Stimulated activated naive CD8-positive, alpha-beta T cell treated with anti-CD3 and anti-CD28 coated beads, Interleukin-15, Interleukin-2, amounts not matched to agents 100 ng/mL and 50 ng/mL, for 24 hours (primary cell): ENCODE measurements around the gene ZBTB22.

Experiments used
- H3K27ac Mint-ChIP-seq: one replicate; pipeline ENCODE4 v1.8.0; 2021; ENCODE audit warnings: mild to moderate bottlenecking, mixed read lengths
- H3K27me3 Mint-ChIP-seq: one replicate; pipeline ENCODE4 v1.8.0; 2021; ENCODE audit warnings: mixed read lengths
- H3K36me3 Mint-ChIP-seq: one replicate; pipeline ENCODE4 v1.8.0; 2021; ENCODE audit warnings: low read depth, mixed read lengths
- H3K4me1 Mint-ChIP-seq: one replicate; pipeline ENCODE4 v1.8.0; 2021; ENCODE audit warnings: low read depth, mixed read lengths
- H3K4me3 Mint-ChIP-seq: one replicate; pipeline ENCODE4 v1.8.0; 2021; ENCODE audit warnings: mild to moderate bottlenecking, mixed read lengths
- H3K9me3 Mint-ChIP-seq: one replicate; pipeline ENCODE4 v1.8.0; 2021; ENCODE audit warnings: mixed read lengths

ZBTB22 gene

GRCh38 chr6:33315793-33316602 is 1.5 kb downstream of the ZBTB22 start:
- Mint-ChIP-seq H3K27me3 (no peaks in the 10 kb centered on the region), H3K36me3 (peaks cover 53% of the 10 kb centered on the region), H3K4me3 (peak overlapping the region; percentile 89), H3K4me1 (peaks cover 75% of the 10 kb centered on the region), H3K27ac (peak overlapping the region; percentile 68), H3K9me3 (no peaks in the 10 kb centered on the region)

- Mint-ChIP-seq H3K4me1 (peaks cover 73% of the 10 kb centered on the region), H3K27ac (peak overlapping the region; percentile 97), H3K9me3 (no peaks in the 10 kb centered on the region), H3K4me3 (peak overlapping the region; percentile 98), H3K27me3 (no peaks in the 10 kb centered on the region), H3K36me3 (peaks cover 50% of the 10 kb centered on the region)
Measured at GRCh38 chr6:33314943-33315792, 2.4 kb downstream of the ZBTB22 start.

GRCh38 chr6:33314515-33314942 is 3.0 kb downstream of the ZBTB22 start:
- H3K4me3 Mint-ChIP-seq, result peak overlapping the region; percentile 98
- H3K4me1 Mint-ChIP-seq, result peaks cover 68% of the 10 kb centered on the region
- peaks cover 47% of the 10 kb centered on the region for H3K36me3 Mint-ChIP-seq
- no peaks in the 10 kb centered on the region for H3K9me3 Mint-ChIP-seq
- H3K27me3 Mint-ChIP-seq, result no peaks in the 10 kb centered on the region
- peak overlapping the region; percentile 97 for H3K27ac Mint-ChIP-seq

GRCh38 chr6:33313709-33314514 is 3.6 kb downstream of the ZBTB22 start, which contains the start of gene TAPBP:
Gene TAPBP (minus strand): TSS chr6:33314078. CDS start chr6:33314041, 37 bp downstream.
- H3K4me3 Mint-ChIP-seq, result peak within 1 kb of the TSS; percentile 98
- no peaks in the 10 kb centered on the region for H3K27me3 Mint-ChIP-seq
- H3K9me3 Mint-ChIP-seq, result no peaks in the 10 kb centered on the region
- H3K4me1 Mint-ChIP-seq, result peaks cover 63% of the 10 kb centered on the region
- peak within 1 kb of the TSS; percentile 97 for H3K27ac Mint-ChIP-seq
- H3K36me3 Mint-ChIP-seq, result peaks cover 41% of the 10 kb centered on the region

- peak overlapping the region; percentile 98 for H3K4me3 Mint-ChIP-seq
- H3K36me3 Mint-ChIP-seq, result peaks cover 41% of the 10 kb centered on the region
- no peaks in the 10 kb centered on the region for H3K9me3 Mint-ChIP-seq
- no peaks in the 10 kb centered on the region for H3K27me3 Mint-ChIP-seq
- peaks cover 63% of the 10 kb centered on the region for H3K4me1 Mint-ChIP-seq
- H3K27ac Mint-ChIP-seq, result peak overlapping the region; percentile 97
Measured at GRCh38 chr6:33313105-33313708, 4.3 kb downstream of the ZBTB22 start.

GRCh38 chr6:33312361-33313104 is 5.0 kb downstream of the ZBTB22 start:
- Mint-ChIP-seq H3K36me3 (peaks cover 45% of the 10 kb centered on the region), H3K9me3 (no peaks in the 10 kb centered on the region), H3K4me3 (peak overlapping the region; percentile 98), H3K27me3 (no peaks in the 10 kb centered on the region), H3K27ac (peak overlapping the region; percentile 97), H3K4me1 (peaks cover 62% of the 10 kb centered on the region)

GRCh38 chr6:33306356-33306755 is 11.2 kb downstream of the ZBTB22 start:
- H3K36me3 Mint-ChIP-seq, result peaks cover 51% of the 10 kb centered on the region
- peaks cover 44% of the 10 kb centered on the region for H3K4me1 Mint-ChIP-seq
- no peaks in the 10 kb centered on the region for H3K9me3 Mint-ChIP-seq
- H3K27ac Mint-ChIP-seq, result peak overlapping the region; percentile 65
- H3K27me3 Mint-ChIP-seq, result no peaks in the 10 kb centered on the region
- H3K4me3 Mint-ChIP-seq, result no peak overlapping the region

- H3K27me3 Mint-ChIP-seq, result no peaks in the 10 kb centered on the region
- H3K4me3 Mint-ChIP-seq, result no peak overlapping the region
- no peak overlapping the region for H3K27ac Mint-ChIP-seq
- H3K4me1 Mint-ChIP-seq, result peaks cover 48% of the 10 kb centered on the region
- no peaks in the 10 kb centered on the region for H3K9me3 Mint-ChIP-seq
- peaks cover 51% of the 10 kb centered on the region for H3K36me3 Mint-ChIP-seq
Measured at GRCh38 chr6:33305052-33305451, 12.5 kb downstream of the ZBTB22 start.

- Mint-ChIP-seq H3K36me3 (peaks cover 55% of the 10 kb centered on the region), H3K4me3 (no peak overlapping the region), H3K27me3 (no peaks in the 10 kb centered on the region), H3K27ac (no peak overlapping the region), H3K9me3 (no peaks in the 10 kb centered on the region), H3K4me1 (peaks cover 55% of the 10 kb centered on the region)
Measured at GRCh38 chr6:33304216-33304615, 13.3 kb downstream of the ZBTB22 start.

- no peaks in the 10 kb centered on the region for H3K27me3 Mint-ChIP-seq
- no peak overlapping the region for H3K4me3 Mint-ChIP-seq
- peaks cover 41% of the 10 kb centered on the region for H3K36me3 Mint-ChIP-seq
- H3K27ac Mint-ChIP-seq, result no peak overlapping the region
- peaks cover 54% of the 10 kb centered on the region for H3K4me1 Mint-ChIP-seq
- H3K9me3 Mint-ChIP-seq, result no peaks in the 10 kb centered on the region
Measured at GRCh38 chr6:33301877-33302276, 15.7 kb downstream of the ZBTB22 start.

GRCh38 chr6:33299237-33299944 is 18.2 kb downstream of the ZBTB22 start:
- Mint-ChIP-seq H3K36me3 (peaks cover 37% of the 10 kb centered on the region), H3K4me1 (peaks cover 45% of the 10 kb centered on the region), H3K9me3 (no peaks in the 10 kb centered on the region), H3K27ac (peak overlapping the region; percentile 95), H3K27me3 (no peaks in the 10 kb centered on the region), H3K4me3 (peak overlapping the region; percentile 98)

GRCh38 chr6:33298773-33299236 is 18.7 kb downstream of the ZBTB22 start, which contains the start of gene RGL2:
Gene RGL2 (minus strand): TSS chr6:33298942. CDS start chr6:33298610, 332 bp downstream.
- H3K27ac Mint-ChIP-seq, result peak within 1 kb of the TSS; percentile 98
- peaks cover 41% of the 10 kb centered on the region for H3K4me1 Mint-ChIP-seq
- H3K36me3 Mint-ChIP-seq, result peaks cover 40% of the 10 kb centered on the region

More at GRCh38 chr6:33298773-33299236, 18.7 kb downstream of the ZBTB22 start, which contains the start of gene RGL2:
- Mint-ChIP-seq H3K27me3 (no peaks in the 10 kb centered on the region), H3K4me3 (peak within 1 kb of the TSS; percentile 98), H3K9me3 (no peaks in the 10 kb centered on the region)
